Activated CD8-positive, alpha-beta memory T cell treated with anti-CD3 and anti-CD28 coated beads, Interleukin-2, amount 50 U/mL, for 1 hour (primary cell): ENCODE measurements around the gene SUMF1.
"Not testable (repeated sequence)": the region's sequence is repeated elsewhere in the genome, so short reads cannot be mapped to it uniquely, and the experiment has no call there.

Experiments
- DNase-seq: peaks from one replicate; pipeline ENCODE4 v3.0.0-alpha.2; 2020; ENCODE audit errors: extremely low read depth

Gene SUMF1

GRCh38 chr3:4461468-4462090 lies 5.5 kb downstream of the SUMF1 start:
- no peak for DNase-seq

- DNase-seq: no peak
These were observed 6.7 kb downstream of the SUMF1 start for GRCh38 chr3:4460334-4460733.

GRCh38 chr3:4458961-4459360 lies 8.1 kb downstream of the SUMF1 start:
- DNase-seq: no peak

GRCh38 chr3:4456780-4457179 lies 10.3 kb downstream of the SUMF1 start:
- not testable (repeated sequence) for DNase-seq

- DNase-seq: no peak
These were observed 12.9 kb downstream of the SUMF1 start for GRCh38 chr3:4454142-4454541.

- DNase-seq: no peak
These were observed 17.8 kb downstream of the SUMF1 start for GRCh38 chr3:4449043-4449805.

- DNase-seq: no peak
These were observed 18.9 kb downstream of the SUMF1 start for GRCh38 chr3:4448187-4448586.

GRCh38 chr3:4447295-4447999 lies 19.6 kb downstream of the SUMF1 start:
- DNase-seq: no peak

GRCh38 chr3:4440951-4441350 lies 26.1 kb downstream of the SUMF1 start:
- DNase-seq: no peak

GRCh38 chr3:4438296-4438695 lies 28.8 kb downstream of the SUMF1 start:
- no peak for DNase-seq

- DNase-seq: no peak
These were observed 34.8 kb downstream of the SUMF1 start for GRCh38 chr3:4432259-4432658.

- DNase-seq: no peak
These were observed 37.3 kb downstream of the SUMF1 start for GRCh38 chr3:4429648-4430350.

- DNase-seq: no peak
These were observed 40.2 kb downstream of the SUMF1 start for GRCh38 chr3:4426782-4427344.

- no peak for DNase-seq
These were observed 40.7 kb downstream of the SUMF1 start for GRCh38 chr3:4426261-4426781.

- DNase-seq: no peak
These were observed 41.4 kb downstream of the SUMF1 start for GRCh38 chr3:4425707-4426106.

- no peak for DNase-seq
These were observed 42.0 kb downstream of the SUMF1 start for GRCh38 chr3:4425055-4425454.

- DNase-seq: no peak
These were observed 45.9 kb downstream of the SUMF1 start for GRCh38 chr3:4421121-4421520.

- no peak for DNase-seq
These were observed 47.1 kb downstream of the SUMF1 start for GRCh38 chr3:4419920-4420319.

GRCh38 chr3:4419386-4419785 lies 47.7 kb downstream of the SUMF1 start:
- no peak for DNase-seq

GRCh38 chr3:4418156-4418555 lies 48.9 kb downstream of the SUMF1 start:
- DNase-seq: no peak

- DNase-seq: no peak
These were observed 49.6 kb downstream of the SUMF1 start for GRCh38 chr3:4417449-4417848.

- no peak for DNase-seq
These were observed 50.1 kb downstream of the SUMF1 start for GRCh38 chr3:4416961-4417360.
